Mesothelial cell of epicardium (in vitro differentiated cells): ENCODE data around the gene KLHL10. TPM values are rescaled to one million over a fixed set of nuclear protein-coding genes. Genes with fewer than 3 reads are reported as not detected.
"Not testable (repeated sequence)": the region's sequence is repeated elsewhere in the genome, so short reads cannot be mapped to it uniquely, and the experiment has no call there.

Experiments used
- DNase-seq, 2 experiments: peaks; one replicate each; pipeline ENCODE4 v3.0.0; 2021; ENCODE audit warnings: low spot score in 2 of 2; ENCODE audit not compliant: unreplicated experiment in 2 of 2
- H3K27ac Mint-ChIP-seq: 2 replicates; pipeline ENCODE4 v1.8.0; 2021; ENCODE audit warnings: mixed read lengths
- H3K27me3 Mint-ChIP-seq: 2 replicates; pipeline ENCODE4 v1.8.0; 2021; ENCODE audit warnings: low read depth, mixed read lengths
- H3K36me3 Mint-ChIP-seq: 2 replicates; pipeline ENCODE4 v1.8.0; 2021; ENCODE audit warnings: mixed read lengths
- H3K4me1 Mint-ChIP-seq: 2 replicates; pipeline ENCODE4 v1.8.0; 2021; ENCODE audit warnings: mixed read lengths
- H3K4me3 Mint-ChIP-seq: 2 replicates; pipeline ENCODE4 v1.8.0; 2021; ENCODE audit warnings: mild to moderate bottlenecking, moderate library complexity, mixed read lengths
- H3K9me3 Mint-ChIP-seq: 2 replicates; pipeline ENCODE4 v1.8.0; 2021; ENCODE audit warnings: mixed read lengths
- CTCF ChIP-seq: fragments of 200-600 bp; sonication (generic); IDR thresholded peaks from one replicate; pipeline ENCODE4 v1.5.0; 2021; ENCODE audit warnings: antibody characterized with exemption; ENCODE audit not compliant: unreplicated experiment
- total RNA-seq: library from RNA; stranded (reverse); gene quantifications from 3 replicates; pipeline ENCODE4 v1.2.1, GENCODE V29; 2021

The KLHL10 gene
- total RNA-seq, 1 donor from 2014 or later: 0.27 TPM

DNA sequence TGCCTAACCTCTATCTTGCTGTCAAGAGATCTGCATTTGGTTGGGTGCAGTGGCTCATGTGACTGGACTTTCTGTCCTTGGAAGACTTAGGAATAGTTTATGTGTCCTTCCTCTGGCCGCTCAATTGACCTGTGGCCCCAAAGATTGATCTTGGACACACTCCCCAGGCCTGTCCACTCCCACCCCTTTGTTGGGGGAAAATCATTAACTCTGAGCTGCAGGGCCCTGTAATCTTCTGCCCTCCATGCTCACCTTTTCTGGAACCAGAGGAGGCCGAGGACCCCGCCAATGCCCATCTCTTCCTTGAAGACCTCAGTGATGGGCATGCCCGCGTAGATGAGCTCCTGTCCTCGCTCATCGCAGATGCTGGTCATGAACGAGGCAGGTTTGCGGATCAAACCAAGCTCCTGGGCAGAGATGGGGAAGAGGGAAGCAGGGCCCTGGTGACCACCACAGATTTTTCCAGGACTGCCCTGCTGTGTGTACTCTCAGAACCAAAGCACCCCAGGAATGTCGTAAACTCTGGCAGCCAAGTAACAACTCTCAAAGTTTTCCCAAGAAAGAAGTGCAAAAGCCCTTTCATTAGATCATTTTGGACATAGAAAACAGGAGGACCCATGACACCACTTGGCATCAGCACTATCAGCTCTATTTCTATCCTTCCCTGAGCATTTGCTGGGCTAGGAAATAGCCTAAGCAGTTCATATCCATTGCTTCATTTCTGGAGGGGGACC, 36.1 kb downstream of the KLHL10 start:
- no peaks in the 10 kb centered on the region for H3K4me1 Mint-ChIP-seq
- DNase-seq: no peak
- no peak overlapping the region for H3K4me3 Mint-ChIP-seq
- TF ChIP-seq CTCF: no peak
- peaks cover 63% of the 10 kb centered on the region for H3K36me3 Mint-ChIP-seq
- H3K27me3 Mint-ChIP-seq: no peaks in the 10 kb centered on the region
- no peak overlapping the region for H3K27ac Mint-ChIP-seq
- H3K9me3 Mint-ChIP-seq: no peaks in the 10 kb centered on the region

DNA sequence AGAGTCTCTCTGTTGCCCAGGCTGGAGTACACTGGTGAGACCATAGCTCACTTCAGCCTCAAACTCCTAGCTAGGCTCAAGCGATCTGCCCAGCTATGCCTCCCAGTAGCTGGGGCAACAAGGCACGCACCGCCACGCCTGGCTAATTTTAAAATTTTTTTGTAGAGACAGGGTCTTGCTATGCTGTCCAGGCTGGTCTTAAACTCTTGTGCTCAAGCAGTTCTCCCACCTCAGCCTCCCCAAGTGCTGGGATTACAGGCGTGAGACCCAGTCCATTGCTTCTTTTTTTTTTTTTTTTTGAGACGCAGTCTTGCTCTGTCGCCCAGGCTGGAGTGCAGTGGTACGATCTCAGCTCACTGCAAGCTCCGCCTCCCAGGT, 36.7 kb downstream of the KLHL10 start:
- not testable (repeated sequence) for DNase-seq, H3K4me1 Mint-ChIP-seq, H3K27ac Mint-ChIP-seq, H3K27me3 Mint-ChIP-seq, H3K9me3 Mint-ChIP-seq, H3K4me3 Mint-ChIP-seq
- H3K36me3 Mint-ChIP-seq: peaks cover 62% of the 10 kb centered on the region

GRCh38 chr17:41880130-41880529, 42.5 kb downstream of the KLHL10 start:
- Mint-ChIP-seq H3K27me3 (no peaks in the 10 kb centered on the region), H3K36me3 (peaks cover 36% of the 10 kb centered on the region), H3K27ac (no peak overlapping the region), H3K9me3 (no peaks in the 10 kb centered on the region), H3K4me1 (no peaks in the 10 kb centered on the region), H3K4me3 (no peak overlapping the region)
- no peak for DNase-seq
- TF ChIP-seq CTCF: no peak

GRCh38 chr17:41882756-41883155, 45.1 kb downstream of the KLHL10 start:
- H3K36me3 Mint-ChIP-seq: peaks cover 40% of the 10 kb centered on the region
- H3K4me3 Mint-ChIP-seq: no peak overlapping the region
- TF ChIP-seq CTCF: no peak
- no peaks in the 10 kb centered on the region for H3K27me3 Mint-ChIP-seq
- H3K4me1 Mint-ChIP-seq: no peaks in the 10 kb centered on the region
- no peaks in the 10 kb centered on the region for H3K9me3 Mint-ChIP-seq
- no peak overlapping the region for H3K27ac Mint-ChIP-seq
- DNase-seq: no peak

DNA sequence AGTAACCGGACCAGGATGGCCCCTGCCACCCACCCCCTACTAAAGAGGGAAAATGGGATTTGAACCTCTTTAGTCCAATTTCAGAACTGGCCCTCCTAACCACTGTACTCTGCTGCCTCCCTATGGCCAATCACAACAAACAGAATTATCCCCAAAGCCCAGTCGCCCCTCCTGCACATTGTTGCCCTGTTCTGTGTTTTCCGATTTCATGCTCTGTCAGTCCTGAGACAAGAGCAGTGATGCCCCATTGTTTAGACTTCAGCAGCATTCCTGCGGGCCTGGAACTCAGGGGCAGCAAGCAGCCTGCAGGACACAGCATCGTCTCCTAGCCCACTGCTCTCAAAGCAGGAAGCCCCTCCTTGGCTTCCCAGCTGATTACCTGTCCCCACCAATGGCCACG, 48.1 kb downstream of the KLHL10 start:
- H3K4me3 Mint-ChIP-seq: no peak overlapping the region
- no peaks in the 10 kb centered on the region for H3K27me3 Mint-ChIP-seq
- no peaks in the 10 kb centered on the region for H3K4me1 Mint-ChIP-seq
- no peak for DNase-seq
- peaks cover 38% of the 10 kb centered on the region for H3K36me3 Mint-ChIP-seq
- no peaks in the 10 kb centered on the region for H3K9me3 Mint-ChIP-seq
- H3K27ac Mint-ChIP-seq: no peak overlapping the region
- no peak for TF ChIP-seq CTCF

DNA sequence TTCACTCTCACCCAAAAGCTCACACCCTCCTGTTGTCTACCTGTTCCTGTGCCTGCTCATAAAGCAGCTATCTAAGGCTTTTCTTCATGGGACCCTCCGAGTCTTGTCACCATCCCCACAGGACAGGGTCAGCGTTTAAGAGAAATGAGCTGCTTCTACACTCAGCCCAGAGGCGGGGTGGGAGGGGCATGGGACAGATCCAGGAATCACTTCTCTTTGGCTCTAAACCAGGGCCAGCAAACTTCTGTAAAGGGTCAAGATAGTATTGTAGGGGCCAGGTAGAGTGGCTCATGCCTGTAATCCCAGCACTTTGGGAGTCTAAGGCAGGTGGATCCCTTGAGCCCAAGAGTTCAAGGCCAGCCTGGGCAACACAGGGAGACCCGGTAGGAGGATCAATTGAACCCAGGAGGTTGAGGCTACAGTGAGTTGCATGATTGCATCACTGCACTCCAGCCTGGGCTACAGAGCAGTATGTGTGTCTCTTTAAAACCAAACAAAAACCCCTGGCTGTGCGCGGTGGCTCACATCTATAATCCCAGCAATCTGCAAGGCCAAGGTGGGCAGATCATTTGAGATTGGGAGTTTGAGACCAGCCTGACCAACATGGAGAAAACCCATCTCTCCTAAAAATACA, 50.8 kb downstream of the KLHL10 start:
- H3K27ac Mint-ChIP-seq: no peak overlapping the region
- TF ChIP-seq CTCF: no peak
- peaks cover 43% of the 10 kb centered on the region for H3K36me3 Mint-ChIP-seq
- no peaks in the 10 kb centered on the region for H3K9me3 Mint-ChIP-seq
- H3K4me1 Mint-ChIP-seq: no peaks in the 10 kb centered on the region
- H3K4me3 Mint-ChIP-seq: no peak overlapping the region
- no peaks in the 10 kb centered on the region for H3K27me3 Mint-ChIP-seq
- DNase-seq: no peak
